Mononuclear cell (primary cell): ENCODE results near the gene CDH13. TPM values are rescaled to one million over a fixed set of nuclear protein-coding genes. Genes with fewer than 3 reads are reported as not detected.

Source experiments
- H3K27me3 ChIP-seq: 2 replicates; pipeline ENCODE4 v1.6.0; 2011; ENCODE audit warnings: low read length, control low read depth; ENCODE audit not compliant: insufficient read depth
- H3K4me1 ChIP-seq: 2 replicates; pipeline ENCODE4 v1.5.1; 2011; ENCODE audit warnings: mild to moderate bottlenecking, low read length, control low read depth; ENCODE audit not compliant: insufficient read depth
- H3K4me3 ChIP-seq: 2 replicates; pipeline ENCODE4 v1.5.1; 2011; ENCODE audit warnings: mild to moderate bottlenecking, low read length, moderate library complexity
- H3K9me3 ChIP-seq: 2 replicates; pipeline ENCODE4 v1.5.1; 2011; ENCODE audit warnings: low read depth, mild to moderate bottlenecking, control low read depth, low read length
- total RNA-seq: library from RNA; depleted of rRNA; stranded (reverse); fragments of >200 nt; gene quantifications from one replicate; pipeline ENCODE4 v1.2.3, GENCODE V29; 2012

CDH13 gene
- total RNA-seq, 1 donor = 0.10 TPM

DNA sequence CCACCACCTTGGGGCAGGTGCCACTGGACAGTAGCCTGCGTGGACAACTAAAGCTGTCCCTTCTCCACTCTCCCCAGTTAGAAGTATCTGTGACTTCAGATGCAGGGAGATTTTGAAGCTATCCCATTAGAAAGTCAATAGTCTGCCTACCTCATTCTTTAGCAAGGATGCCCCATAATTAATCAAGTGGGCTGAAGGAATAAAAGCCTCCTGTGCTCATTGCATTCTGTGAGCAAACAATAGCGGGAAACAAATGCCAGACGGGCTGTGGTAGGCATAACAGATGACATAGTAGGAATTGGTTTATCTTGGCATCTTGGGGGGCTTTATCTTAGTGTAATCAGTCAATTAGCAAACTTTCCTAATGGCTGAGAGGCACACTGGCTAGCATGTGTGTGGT lies 1084.3 kb downstream of the CDH13 start:
- H3K4me3 ChIP-seq = no peak overlapping the region
- H3K27me3 ChIP-seq = no peaks in the 10 kb centered on the region
- H3K9me3 ChIP-seq = no peaks in the 10 kb centered on the region

GRCh38 chr16:83713597-83713996 lies 1086.8 kb downstream of the CDH13 start:
- Histone ChIP-seq H3K9me3 (no peaks in the 10 kb centered on the region), H3K4me3 (no peak overlapping the region), H3K27me3 (no peaks in the 10 kb centered on the region), H3K4me1 (no peaks in the 10 kb centered on the region)

More for the DNA sequence above, 1084.3 kb downstream of the CDH13 start:
- H3K4me1 ChIP-seq = no peaks in the 10 kb centered on the region

DNA sequence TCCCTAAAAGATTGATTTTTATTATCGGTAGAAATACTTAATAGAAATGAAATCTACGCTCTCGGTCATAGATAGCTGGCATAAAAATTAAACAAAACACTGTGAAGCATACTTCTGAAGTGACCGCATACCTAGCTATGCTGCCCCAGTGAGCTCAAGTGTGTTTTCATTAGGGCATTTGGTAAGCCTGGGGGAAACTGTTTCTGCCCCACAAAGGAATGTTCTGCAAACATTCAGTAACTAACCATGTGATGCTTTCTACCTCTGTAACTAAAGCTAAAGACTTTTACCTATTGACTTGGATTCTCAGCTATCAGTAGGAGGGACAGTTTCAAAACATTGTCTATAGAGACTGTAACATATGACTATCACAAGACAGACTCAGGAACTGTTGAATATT lies 1087.5 kb downstream of the CDH13 start:
- no peaks in the 10 kb centered on the region for H3K9me3 ChIP-seq
- no peak overlapping the region for H3K4me3 ChIP-seq
- H3K27me3 ChIP-seq = no peaks in the 10 kb centered on the region
- no peaks in the 10 kb centered on the region for H3K4me1 ChIP-seq

GRCh38 chr16:83715217-83715920 lies 1088.6 kb downstream of the CDH13 start:
- Histone ChIP-seq H3K4me1 (no peaks in the 10 kb centered on the region), H3K27me3 (no peaks in the 10 kb centered on the region), H3K9me3 (no peaks in the 10 kb centered on the region), H3K4me3 (no peak overlapping the region)

DNA sequence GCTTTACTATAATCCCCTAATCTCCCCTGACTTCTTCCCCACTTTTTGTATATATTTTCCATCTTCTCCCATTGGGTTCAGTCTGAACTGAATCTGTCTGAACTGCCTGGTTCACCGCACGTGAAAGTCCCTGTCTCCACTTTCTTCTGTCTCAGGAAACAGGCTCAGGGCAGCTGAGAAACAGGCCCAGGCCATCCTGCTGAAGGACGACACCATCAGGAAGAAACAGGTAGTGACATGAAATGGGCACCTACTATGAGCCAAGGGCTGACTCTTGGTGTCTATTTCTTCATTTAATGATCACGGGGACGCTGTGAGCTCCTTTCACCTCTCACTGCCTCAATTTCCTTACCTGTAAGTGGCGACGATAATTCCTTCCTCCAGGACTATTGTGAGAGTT lies 1090.5 kb downstream of the CDH13 start:
- Histone ChIP-seq H3K27me3 (no peaks in the 10 kb centered on the region), H3K4me1 (no peaks in the 10 kb centered on the region), H3K9me3 (no peaks in the 10 kb centered on the region), H3K4me3 (no peak overlapping the region)

DNA sequence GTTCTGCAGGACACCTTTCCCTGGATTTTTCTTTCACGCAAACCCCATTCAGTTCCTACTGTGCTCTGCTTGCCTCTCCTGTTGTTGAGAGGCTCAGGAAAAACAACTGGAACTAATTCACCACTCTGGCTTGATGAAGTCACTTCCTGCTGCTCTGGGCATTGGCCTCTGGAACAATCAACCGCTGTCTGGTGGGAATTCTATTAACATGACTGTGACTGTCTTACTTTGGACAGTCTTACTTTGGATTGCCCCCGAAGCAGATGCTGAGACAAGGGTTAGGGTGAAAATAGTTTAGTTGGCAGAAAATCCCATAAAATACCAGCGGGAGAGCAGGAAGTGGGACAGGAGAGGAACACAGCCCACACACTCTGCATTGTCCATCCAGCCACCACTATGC lies 1091.0 kb downstream of the CDH13 start:
- Histone ChIP-seq H3K4me3 (no peak overlapping the region), H3K4me1 (no peaks in the 10 kb centered on the region), H3K9me3 (no peaks in the 10 kb centered on the region), H3K27me3 (no peaks in the 10 kb centered on the region)

- Histone ChIP-seq H3K4me1 (no peaks in the 10 kb centered on the region), H3K27me3 (no peaks in the 10 kb centered on the region), H3K4me3 (no peak overlapping the region), H3K9me3 (no peaks in the 10 kb centered on the region)
Measured at GRCh38 chr16:83720213-83720612, 1093.4 kb downstream of the CDH13 start.

DNA sequence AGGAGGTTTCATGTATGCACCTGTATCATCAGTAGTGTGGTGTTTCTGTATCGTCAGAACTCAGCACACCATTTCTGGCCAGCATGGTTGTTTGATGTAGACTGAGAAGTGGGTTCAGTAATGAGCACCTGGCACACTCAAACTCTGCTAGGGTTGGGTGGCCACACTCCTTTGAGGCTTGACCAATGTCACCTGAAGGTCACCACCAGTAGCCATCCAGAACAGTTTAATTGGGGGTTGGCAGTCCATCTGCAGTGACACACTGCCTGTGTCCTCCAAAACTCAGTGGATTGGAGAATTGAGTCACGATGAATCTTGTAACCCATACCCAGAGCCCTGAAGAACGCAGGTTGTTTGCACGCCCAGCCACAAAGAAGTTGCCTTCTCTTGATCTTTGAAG lies 1094.2 kb downstream of the CDH13 start:
- no peaks in the 10 kb centered on the region for H3K27me3 ChIP-seq
- no peaks in the 10 kb centered on the region for H3K4me1 ChIP-seq
- no peaks in the 10 kb centered on the region for H3K9me3 ChIP-seq
- H3K4me3 ChIP-seq = no peak overlapping the region

GRCh38 chr16:83721676-83722075 lies 1094.9 kb downstream of the CDH13 start:
- no peaks in the 10 kb centered on the region for H3K9me3 ChIP-seq
- H3K27me3 ChIP-seq = no peaks in the 10 kb centered on the region
- no peak overlapping the region for H3K4me3 ChIP-seq
- H3K4me1 ChIP-seq = no peaks in the 10 kb centered on the region

DNA sequence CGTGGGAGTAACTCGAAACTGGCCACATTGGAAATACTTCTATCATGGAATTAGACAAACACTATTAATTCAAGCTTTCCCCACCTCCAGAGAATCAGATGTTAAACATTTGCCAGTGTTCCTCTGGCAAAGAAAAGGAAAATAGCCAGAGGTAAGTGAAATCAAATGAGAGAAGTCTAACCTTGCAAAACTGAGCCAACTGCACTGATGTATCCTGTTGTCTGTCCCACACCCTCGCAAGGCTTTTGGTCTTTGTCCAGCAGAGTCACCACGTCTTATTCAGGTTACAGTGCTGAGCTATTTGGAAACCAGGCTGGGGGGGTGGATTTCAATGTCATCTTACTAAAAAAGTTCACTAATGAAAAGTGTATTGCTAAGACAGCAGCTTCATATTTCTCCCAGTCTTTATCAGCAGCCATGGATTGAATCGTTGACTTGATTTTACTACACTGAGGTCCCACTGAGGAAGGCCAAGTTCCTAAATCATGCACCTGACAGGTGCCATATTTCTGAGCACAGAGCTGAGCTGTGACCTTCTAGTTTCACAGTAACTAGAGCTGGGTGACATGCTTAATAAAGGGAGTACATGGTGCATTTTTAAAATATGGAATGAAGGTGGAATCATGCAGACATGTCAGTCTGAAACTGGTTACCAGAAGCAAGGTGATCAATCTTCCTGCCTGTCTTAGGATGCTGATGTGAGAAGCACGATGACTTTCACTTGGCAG lies 1095.9 kb downstream of the CDH13 start:
- no peaks in the 10 kb centered on the region for H3K4me1 ChIP-seq
- H3K27me3 ChIP-seq = no peaks in the 10 kb centered on the region
- H3K4me3 ChIP-seq = no peak overlapping the region

GRCh38 chr16:83723244-83723643 lies 1096.5 kb downstream of the CDH13 start:
- Histone ChIP-seq H3K9me3 (no peaks in the 10 kb centered on the region), H3K4me3 (no peak overlapping the region), H3K27me3 (no peaks in the 10 kb centered on the region), H3K4me1 (no peaks in the 10 kb centered on the region)

More for the DNA sequence above, 1095.9 kb downstream of the CDH13 start:
- no peaks in the 10 kb centered on the region for H3K9me3 ChIP-seq

- Histone ChIP-seq H3K9me3 (no peaks in the 10 kb centered on the region), H3K27me3 (no peaks in the 10 kb centered on the region), H3K4me3 (no peak overlapping the region), H3K4me1 (no peaks in the 10 kb centered on the region)
Measured at GRCh38 chr16:83723901-83724300, 1097.1 kb downstream of the CDH13 start.

DNA sequence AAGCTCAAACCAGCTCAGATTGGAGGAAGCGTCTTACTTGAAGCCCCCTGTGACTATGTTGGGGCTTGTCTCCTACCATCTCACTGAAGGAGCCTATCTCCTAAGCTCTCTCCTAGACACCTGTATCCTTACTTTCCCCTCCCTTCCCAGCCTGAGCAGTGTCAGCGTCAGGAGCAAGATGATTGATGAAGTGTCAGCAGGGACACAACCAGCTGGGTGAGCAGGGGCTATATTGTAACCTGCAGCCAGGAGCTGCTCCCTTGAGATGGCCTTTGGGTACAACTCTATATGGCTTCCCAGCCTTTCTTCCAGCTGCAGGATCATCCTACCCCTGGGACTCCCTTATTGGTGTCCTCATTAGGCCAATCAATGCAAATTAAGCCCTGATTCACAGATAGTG lies 1097.8 kb downstream of the CDH13 start:
- no peaks in the 10 kb centered on the region for H3K4me1 ChIP-seq
- H3K4me3 ChIP-seq = no peak overlapping the region
- H3K9me3 ChIP-seq = no peaks in the 10 kb centered on the region
- no peaks in the 10 kb centered on the region for H3K27me3 ChIP-seq

GRCh38 chr16:83725313-83725712 lies 1098.5 kb downstream of the CDH13 start:
- no peak overlapping the region for H3K4me3 ChIP-seq
- no peaks in the 10 kb centered on the region for H3K27me3 ChIP-seq
- no peaks in the 10 kb centered on the region for H3K4me1 ChIP-seq
- no peaks in the 10 kb centered on the region for H3K9me3 ChIP-seq

DNA sequence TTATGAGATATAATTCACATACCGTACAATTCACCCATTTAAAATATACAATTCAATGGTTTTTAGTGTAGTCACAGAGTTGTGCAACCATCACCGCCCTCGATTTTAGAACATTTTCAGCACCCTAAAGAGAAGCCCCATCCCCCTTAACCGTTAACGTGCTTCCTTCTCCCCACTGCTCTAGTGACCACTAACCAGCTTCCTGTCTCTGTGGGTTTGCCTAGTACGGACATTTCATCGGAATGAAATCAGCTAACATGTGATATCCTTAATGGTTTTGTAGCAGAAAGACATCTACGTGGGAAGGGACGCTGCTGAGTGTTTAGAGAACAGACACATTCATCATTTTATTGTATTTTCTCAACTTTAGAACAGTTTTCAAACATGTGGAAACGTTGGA lies 1100.2 kb downstream of the CDH13 start:
- Histone ChIP-seq H3K27me3 (no peaks in the 10 kb centered on the region), H3K9me3 (no peaks in the 10 kb centered on the region), H3K4me3 (no peak overlapping the region)

More for the DNA sequence above, 1100.2 kb downstream of the CDH13 start:
- no peaks in the 10 kb centered on the region for H3K4me1 ChIP-seq
